Measurements from ENCODE around the gene NRL. TPM values are rescaled to one million over a fixed set of nuclear protein-coding genes. Genes with fewer than 3 reads are reported as not detected.

Gene NRL
- total RNA-seq, 4 donors from 2014 or later = 1.8 to 3.3 (median 3.0) TPM

- 76% methylated on average over 8 of the region's 11 CpGs for WGBS
Measured at GRCh38 chr14:24075485-24076301, 39.1 kb downstream of the NRL start.

DNA sequence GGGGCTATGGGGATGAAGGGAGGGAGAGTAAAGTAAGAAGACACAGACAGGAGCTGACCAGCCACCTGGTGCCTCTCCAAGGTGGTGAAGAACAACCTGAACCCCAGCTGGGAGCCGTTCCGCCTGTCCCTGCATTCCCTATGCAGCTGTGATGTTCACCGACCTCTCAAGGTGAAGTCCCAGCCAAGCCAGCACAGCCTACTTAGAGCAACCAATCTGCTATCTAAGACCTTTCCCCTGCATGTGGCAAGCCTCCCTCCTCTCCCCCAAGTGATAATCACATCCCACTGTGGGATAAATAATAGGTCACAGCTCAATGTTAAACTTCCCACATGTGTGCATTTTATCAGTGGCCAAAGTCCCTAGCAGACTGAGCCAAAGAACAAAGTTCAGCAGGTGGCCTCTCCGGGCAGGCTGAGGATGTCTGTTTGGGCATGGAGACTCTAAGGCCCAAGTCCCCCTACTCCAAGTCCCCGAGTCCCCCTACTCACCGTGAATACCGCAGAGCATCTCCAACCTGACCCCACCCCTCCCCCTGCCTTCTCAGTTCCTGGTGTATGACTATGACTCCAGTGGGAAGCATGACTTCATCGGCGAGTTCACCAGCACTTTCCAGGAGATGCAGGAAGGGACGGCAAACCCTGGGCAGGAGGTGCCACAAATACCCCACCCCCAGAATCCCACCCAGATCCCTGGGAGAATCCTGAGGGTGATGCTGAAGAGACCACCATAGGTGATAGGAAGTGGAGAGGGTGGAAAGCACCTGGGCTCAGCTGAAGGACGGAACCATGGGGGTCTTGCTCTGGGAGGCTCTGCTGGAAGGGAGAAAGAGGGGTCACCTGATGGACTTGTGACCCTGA, 39.9 kb downstream of the NRL start:
- Histone ChIP-seq H3K27me3 (peaks cover 0 to 27% (median 2%) of the 10 kb centered on the region in 4 donors), H3K4me1 (peaks cover 0 to 20% (median 17%) of the 10 kb centered on the region in 4 donors), H3K27ac (replicated peaks in 1 of 4) (no peak overlapping the region), H3K4me3 (no peak overlapping the region), H3K9me3 (no peaks in the 10 kb centered on the region), H3K36me3 (no peaks in the 10 kb centered on the region)
- 88% methylated on average over 7 of the region's 11 CpGs for WGBS
- intact Hi-C loops (cut with DNase I) = no loop called here
- DNase-seq (ENCODE audit: extremely low spot score) = no peak
- TF ChIP-seq POLR2AphosphoS5 (IDR thresholded peaks at IDR 0.05) = no peak
- no peak for TF ChIP-seq CTCF (IDR thresholded peaks at IDR 0.05)
- TF ChIP-seq EP300 (IDR thresholded peaks at IDR 0.05) = no peak
- TF ChIP-seq POLR2A (IDR thresholded peaks at IDR 0.05; ENCODE audit: low read depth) = no peak

More at GRCh38 chr14:24075485-24076301, 39.1 kb downstream of the NRL start:
- no peak for DNase-seq (ENCODE audit: extremely low spot score)
- peaks cover under 1 to 22% (median 19%) of the 10 kb centered on the region in 4 donors for H3K4me1 ChIP-seq
- TF ChIP-seq CTCF (IDR thresholded peaks at IDR 0.05) (no peak), POLR2A (IDR thresholded peaks at IDR 0.05; ENCODE audit: low read depth) (no peak), EP300 (IDR thresholded peaks at IDR 0.05) (no peak), POLR2AphosphoS5 (IDR thresholded peaks at IDR 0.05) (no peak)
- H3K4me3 ChIP-seq = no peak overlapping the region
- H3K27ac ChIP-seq (replicated peaks in 1 of 4) = no peak overlapping the region
- intact Hi-C loops (cut with DNase I) = no loop called here
- no peaks in the 10 kb centered on the region for H3K9me3 ChIP-seq
- peaks cover 0 to 27% (median 2%) of the 10 kb centered on the region in 4 donors for H3K27me3 ChIP-seq
- no peaks in the 10 kb centered on the region for H3K36me3 ChIP-seq

DNA sequence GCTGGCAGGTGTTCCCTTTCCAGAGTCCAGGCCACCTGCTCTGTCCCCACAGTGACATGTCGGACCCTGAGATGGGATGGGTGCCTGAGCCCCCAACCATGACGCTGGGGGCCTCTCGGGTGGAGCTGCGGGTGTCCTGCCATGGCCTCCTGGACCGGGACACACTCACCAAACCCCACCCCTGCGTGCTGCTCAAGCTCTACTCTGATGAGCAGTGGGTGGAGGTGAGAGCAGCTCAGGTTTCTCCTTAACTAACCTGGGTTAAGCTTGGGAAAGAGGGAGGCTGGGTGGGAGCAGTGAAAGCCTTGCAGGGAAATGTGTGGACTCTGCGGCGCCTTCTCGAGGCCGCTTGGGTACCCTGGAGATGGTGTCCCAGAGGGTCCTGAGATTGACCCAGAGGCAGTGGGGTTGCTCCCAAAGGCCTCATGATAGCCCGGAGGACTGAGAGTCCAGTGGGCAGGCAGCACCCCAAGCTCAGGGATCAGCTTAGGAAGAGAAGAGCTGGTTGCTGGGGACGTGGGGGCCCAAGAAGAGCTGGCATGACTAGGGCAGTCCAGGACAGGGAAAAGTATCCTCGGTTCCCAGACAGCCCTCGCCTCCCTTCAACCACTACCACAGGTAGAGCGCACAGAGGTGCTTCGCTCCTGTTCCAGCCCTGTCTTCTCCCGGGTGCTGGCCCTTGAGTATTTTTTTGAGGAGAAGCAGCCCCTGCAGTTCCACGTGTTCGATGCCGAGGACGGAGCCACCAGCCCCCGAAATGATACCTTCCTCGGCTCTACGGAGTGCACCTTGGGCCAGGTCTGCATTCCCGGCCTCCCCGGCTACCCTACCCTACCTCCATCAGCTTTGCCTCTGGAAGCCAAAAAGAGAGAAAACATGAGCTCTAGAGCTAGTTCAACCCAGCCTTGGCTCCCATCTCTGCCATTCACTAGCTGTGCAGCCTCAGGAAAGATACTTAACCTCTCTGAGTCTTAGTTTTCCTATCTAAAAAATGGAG, 41.6 kb downstream of the NRL start:
- intact Hi-C loops (cut with DNase I) = no loop called here
- Histone ChIP-seq H3K36me3 (no peaks in the 10 kb centered on the region), H3K4me1 (peaks cover 0 to 20% (median 17%) of the 10 kb centered on the region in 4 donors), H3K27me3 (peaks cover 0 to 27% (median 2%) of the 10 kb centered on the region in 4 donors), H3K4me3 (no peak overlapping the region), H3K27ac (replicated peaks in 1 of 4) (no peak overlapping the region), H3K9me3 (no peaks in the 10 kb centered on the region)
- DNase-seq (ENCODE audit: extremely low spot score) = no peak
- TF ChIP-seq POLR2A (IDR thresholded peaks at IDR 0.05; ENCODE audit: low read depth) (no peak), EP300 (IDR thresholded peaks at IDR 0.05) (no peak), POLR2AphosphoS5 (IDR thresholded peaks at IDR 0.05) (no peak), CTCF (IDR thresholded peaks at IDR 0.05) (no peak)
- WGBS = 86% methylated on average over 23 of the region's 26 CpGs

DNA sequence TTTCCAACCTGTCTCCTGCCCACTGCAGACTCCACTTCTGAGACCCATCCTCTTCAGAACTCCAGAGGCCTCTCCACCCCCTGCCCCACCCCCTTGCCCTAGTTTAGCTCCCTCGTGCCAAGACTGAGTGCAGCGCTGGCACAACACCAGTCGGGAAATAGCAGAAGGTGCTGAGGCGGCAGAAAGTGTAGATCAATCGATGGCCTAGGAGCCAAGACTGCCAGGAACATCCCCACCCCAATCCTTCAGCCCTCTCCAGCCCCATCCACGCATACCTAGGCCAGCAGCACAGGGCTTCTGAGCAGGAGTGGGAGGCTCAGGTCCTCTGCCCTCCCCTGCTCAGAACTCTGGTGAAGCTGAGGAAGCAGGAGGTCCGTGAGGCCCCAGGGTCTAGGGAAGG, 42.3 kb downstream of the NRL start:
- peaks cover 0 to 20% (median 17%) of the 10 kb centered on the region in 4 donors for H3K4me1 ChIP-seq
- no peak overlapping the region for H3K27ac ChIP-seq (replicated peaks in 1 of 4)
- WGBS = 63% methylated on average over 6 of the region's 7 CpGs
- no peak for DNase-seq (ENCODE audit: extremely low spot score)
- intact Hi-C loops (cut with DNase I) = no loop called here
- peaks cover 0 to 27% (median 2%) of the 10 kb centered on the region in 4 donors for H3K27me3 ChIP-seq
- no peaks in the 10 kb centered on the region for H3K36me3 ChIP-seq
- no peak for TF ChIP-seq POLR2AphosphoS5 (IDR thresholded peaks at IDR 0.05)
- TF ChIP-seq EP300 (IDR thresholded peaks at IDR 0.05) = no peak
- TF ChIP-seq CTCF (IDR thresholded peaks at IDR 0.05) = no peak
- TF ChIP-seq POLR2A (IDR thresholded peaks at IDR 0.05; ENCODE audit: low read depth) = no peak
- H3K9me3 ChIP-seq = no peaks in the 10 kb centered on the region
- H3K4me3 ChIP-seq = no peak overlapping the region

All from esophagus muscularis mucosa (tissue), 4 donors.